Naive thymus-derived CD4-positive, alpha-beta T cell (primary cell): Measurements from ENCODE around the gene TLX1. TPM values are rescaled to one million over a fixed set of nuclear protein-coding genes. Genes with fewer than 3 reads are reported as not detected.
"Not testable (repeated sequence)": the region's sequence is repeated elsewhere in the genome, so short reads cannot be mapped to it uniquely, and the experiment has no call there.

ENCODE experiments used
- ATAC-seq: fragments of 150-1000 bp; cut with Tn5 transposase; 2 replicates; pipeline ENCODE4 v1.10.0; 2021; ENCODE audit warnings: mild to moderate bottlenecking, moderate library complexity
- CTCF ChIA-PET: fragments of 350-600 bp; sonication (Branson Sonifier 250); formaldehyde crosslinking; loops from one replicate; lab custom pipeline; 2021; ENCODE audit warnings: antibody characterized with exemption; lab: Charles Lee
- POLR2A ChIA-PET: fragments of 350-600 bp; sonication (Branson Sonifier 250); formaldehyde crosslinking; loops from one replicate; lab custom pipeline; 2021; ENCODE audit warnings: antibody characterized with exemption, inconsistent platforms; lab: Charles Lee
- DNase-seq, 9 donors: peaks; one replicate each; pipeline versions ENCODE4 v3.0.0 to v3.0.0-alpha.2; 2020 to 2022; ENCODE audit warnings: mixed read lengths in 1 of 9
- H3K27ac ChIP-seq: one replicate; pipeline ENCODE4 v1.7.0; 2013; ENCODE audit warnings: mild to moderate bottlenecking, low read depth, low read length, moderate library complexity
- H3K27me3 ChIP-seq, 2 donors: one replicate each; pipeline ENCODE4 v1.7.0; 2013; ENCODE audit warnings: low read length in 2 of 2, mild to moderate bottlenecking in 2 of 2, moderate library complexity in 2 of 2; ENCODE audit not compliant: control insufficient read depth in 2 of 2, insufficient read depth in 2 of 2
- H3K36me3 ChIP-seq, 3 experiments: 1 replicate in 2 of 3; 2 replicates in 1 of 3; pipeline ENCODE4 v1.7.0; 2013; ENCODE audit warnings: low read length in 3 of 3, mild to moderate bottlenecking in 3 of 3, moderate library complexity in 1 of 3; ENCODE audit not compliant: insufficient read depth in 3 of 3, control insufficient read depth in 2 of 3
- H3K4me1 ChIP-seq, 2 donors: one replicate each; pipeline ENCODE4 v1.7.0; 2013; ENCODE audit warnings: low read length in 2 of 2, mild to moderate bottlenecking in 2 of 2, moderate library complexity in 1 of 2; ENCODE audit not compliant: control insufficient read depth in 2 of 2, insufficient read depth in 2 of 2
- H3K4me3 ChIP-seq: 2 replicates; pipeline ENCODE4 v1.7.0; 2013; ENCODE audit warnings: mild to moderate bottlenecking, low read length
- H3K9me3 ChIP-seq, 3 experiments: 1 replicate in 2 of 3; 2 replicates in 1 of 3; pipeline ENCODE4 v1.7.0; 2013; ENCODE audit warnings: low read length in 3 of 3; ENCODE audit not compliant: control insufficient read depth in 2 of 3
- H3K27ac Mint-ChIP-seq, 9 donors: one replicate each; pipeline ENCODE4 v1.8.0; 2020 to 2022; ENCODE audit warnings: mixed read lengths in 9 of 9, mild to moderate bottlenecking in 8 of 9, moderate library complexity in 5 of 9, inconsistent platforms in 2 of 9
- H3K27me3 Mint-ChIP-seq, 5 donors: one replicate each; pipeline ENCODE4 v1.8.0; 2021 to 2022; ENCODE audit warnings: mixed read lengths in 5 of 5, mild to moderate bottlenecking in 1 of 5
- H3K36me3 Mint-ChIP-seq, 5 donors: one replicate each; pipeline ENCODE4 v1.8.0; 2020 to 2022; ENCODE audit warnings: mixed read lengths in 5 of 5, mild to moderate bottlenecking in 3 of 5, inconsistent platforms in 1 of 5
- H3K4me1 Mint-ChIP-seq, 7 donors: one replicate each; pipeline ENCODE4 v1.8.0; 2020 to 2022; ENCODE audit warnings: mixed read lengths in 7 of 7, mild to moderate bottlenecking in 3 of 7, inconsistent platforms in 1 of 7
- H3K4me3 Mint-ChIP-seq, 10 donors: one replicate each; pipeline ENCODE4 v1.8.0; 2020 to 2022; ENCODE audit warnings: mild to moderate bottlenecking in 10 of 10, mixed read lengths in 10 of 10, moderate library complexity in 6 of 10, inconsistent platforms in 2 of 10
- H3K9me3 Mint-ChIP-seq, 11 donors: one replicate each; pipeline ENCODE4 v1.8.0; 2020 to 2022; ENCODE audit warnings: mixed read lengths in 11 of 11, mild to moderate bottlenecking in 4 of 11, inconsistent platforms in 1 of 11, moderate library complexity in 1 of 11
- intact Hi-C, 2 donors: fragments of 100-400 bp; cut with micrococcal nuclease; formaldehyde crosslinking; loops; one replicate each; pipeline ENCODE4 v1.15.1; 2023
- polyA plus RNA-seq, 2 donors: library from polyadenylated mRNA; unstranded; fragments of 300-500 nt; fragmentation: Illumina TruSeq; gene quantifications; one replicate each; pipeline ENCODE4 v1.2.3, GENCODE V29; 2021
- total RNA-seq, 6 experiments: library from RNA in 5 of 6; stranded (reverse) in 5 of 6; gene quantifications; 1 replicate in 5 of 6; 2 replicates in 1 of 6; pipeline ENCODE4 v1.2.3 and lab custom pipeline; 2021 to 2026

The TLX1 gene
- total and polyA plus RNA-seq, 7 experiments from 2014 or later: not detected

GRCh38 chr10:101152316-101152715 lies 21.2 kb downstream of the TLX1 start:
- H3K9me3 Mint-ChIP-seq: peaks cover 0 to 11% (median 0%) of the 10 kb centered on the region in 11 donors
- peaks cover 0 to 4% of the 10 kb centered on the region in 2 donors for H3K27me3 ChIP-seq
- ChIA-PET POLR2A (no interaction called here), CTCF (interaction anchor here (0.7 to 1.0 kb wide), 2 partner anchors 9 to 841 kb away, joined by 3 read pairs; no protein-coding TSS in a partner anchor)
- peaks cover 0 to 1% (median 0%) of the 10 kb centered on the region in 7 donors for H3K4me1 Mint-ChIP-seq
- H3K36me3 ChIP-seq: no peaks in the 10 kb centered on the region
- no peaks in the 10 kb centered on the region for H3K9me3 ChIP-seq
- DNase-seq (no peak), ATAC-seq (no peak)
- intact Hi-C loops: no loop called here
- H3K4me3 Mint-ChIP-seq: no peak overlapping the region
- no peaks in the 10 kb centered on the region for H3K4me1 ChIP-seq
- H3K36me3 Mint-ChIP-seq: peaks cover 0 to 3% (median 0%) of the 10 kb centered on the region in 5 donors
- H3K27me3 Mint-ChIP-seq: peaks cover 51 to 74% (median 64%) of the 10 kb centered on the region in 5 donors
- H3K4me3 ChIP-seq: no peak overlapping the region
- H3K27ac Mint-ChIP-seq: no peak overlapping the region
- H3K27ac ChIP-seq: no peak overlapping the region

- CTCF ChIA-PET: interaction anchor here (0.6 to 1.4 kb wide), 4 partner anchors 9 to 57 kb away, joined by 3 to 5 read pairs (median 4); no protein-coding TSS in a partner anchor
- POLR2A ChIA-PET, H3K4me1 ChIP-seq, intact Hi-C loops, H3K27me3 ChIP-seq, H3K27ac ChIP-seq, H3K36me3 ChIP-seq, ATAC-seq, H3K4me1 Mint-ChIP-seq, H3K4me3 ChIP-seq, H3K9me3 ChIP-seq, H3K27ac Mint-ChIP-seq, H3K4me3 Mint-ChIP-seq, H3K9me3 Mint-ChIP-seq, H3K36me3 Mint-ChIP-seq, DNase-seq: not testable (repeated sequence)
- peaks cover 31 to 70% (median 55%) of the 10 kb centered on the region in 5 donors for H3K27me3 Mint-ChIP-seq
Measured at GRCh38 chr10:101154506-101154905, 23.4 kb downstream of the TLX1 start.

GRCh38 chr10:101155896-101156295 lies 24.8 kb downstream of the TLX1 start:
- no peak for ATAC-seq
- Mint-ChIP-seq H3K36me3 (peaks cover 0 to 3% (median 0%) of the 10 kb centered on the region in 5 donors), H3K9me3 (peaks cover 0 to 2% (median 0%) of the 10 kb centered on the region in 11 donors), H3K4me3 (no peak overlapping the region), H3K27me3 (peaks cover 25 to 62% (median 51%) of the 10 kb centered on the region in 5 donors), H3K4me1 (peaks cover 0 to 6% (median 0%) of the 10 kb centered on the region in 7 donors), H3K27ac (no peak overlapping the region)
- intact Hi-C loops: no loop called here
- Histone ChIP-seq H3K4me1 (no peaks in the 10 kb centered on the region), H3K9me3 (no peaks in the 10 kb centered on the region), H3K27ac (no peak overlapping the region), H3K36me3 (no peaks in the 10 kb centered on the region), H3K4me3 (no peak overlapping the region), H3K27me3 (peaks cover 0 to 3% of the 10 kb centered on the region in 2 donors)
- DNase-seq: no peak
- ChIA-PET POLR2A (no interaction called here), CTCF (interaction anchor here (1.4 kb wide), 1 partner anchor 14 kb away, joined by 4 read pairs; no protein-coding TSS in a partner anchor)

- POLR2A ChIA-PET: interaction anchor here (0.6 kb wide), 1 partner anchor 16 kb away, joined by 3 read pairs; no protein-coding TSS in a partner anchor
- H3K9me3 ChIP-seq: no peaks in the 10 kb centered on the region
- H3K27ac Mint-ChIP-seq: peak overlapping the region in 1 of 9 donors; percentile 22
- no peak overlapping the region for H3K4me3 ChIP-seq
- ATAC-seq (no peak), DNase-seq (no peak)
- H3K27ac ChIP-seq: no peak overlapping the region
- H3K36me3 ChIP-seq: no peaks in the 10 kb centered on the region
- peaks cover 9 to 16% (median 12%) of the 10 kb centered on the region in 7 donors for H3K4me1 Mint-ChIP-seq
- H3K4me3 Mint-ChIP-seq: no peak overlapping the region
- intact Hi-C loops: no loop called here
- CTCF ChIA-PET: interaction anchor here (1.4 to 1.9 kb wide), 2 partner anchors 16 to 62 kb away, joined by 3 to 8 read pairs; no protein-coding TSS in a partner anchor
- H3K27me3 ChIP-seq: peaks cover 6 to 8% of the 10 kb centered on the region in 2 donors
- H3K9me3 Mint-ChIP-seq: peaks cover 0 to 2% (median 0%) of the 10 kb centered on the region in 11 donors
- H3K4me1 ChIP-seq: no peaks in the 10 kb centered on the region
- H3K36me3 Mint-ChIP-seq: peaks cover 0 to 3% (median 0%) of the 10 kb centered on the region in 5 donors
- H3K27me3 Mint-ChIP-seq: peaks cover 29 to 62% (median 57%) of the 10 kb centered on the region in 5 donors
Measured at GRCh38 chr10:101157756-101158458, 26.8 kb downstream of the TLX1 start.

- DNase-seq (no peak), ATAC-seq (no peak)
- intact Hi-C loops: no loop called here
- ChIA-PET CTCF (interaction anchor here (1.9 kb wide), 1 partner anchor 62 kb away, joined by 8 read pairs; no protein-coding TSS in a partner anchor), POLR2A (no interaction called here)
- Histone ChIP-seq H3K27me3 (peaks cover 6 to 8% of the 10 kb centered on the region in 2 donors), H3K9me3 (no peaks in the 10 kb centered on the region), H3K27ac (no peak overlapping the region), H3K36me3 (no peaks in the 10 kb centered on the region), H3K4me3 (no peak overlapping the region), H3K4me1 (no peaks in the 10 kb centered on the region)
- Mint-ChIP-seq H3K9me3 (peaks cover 0 to 2% (median 0%) of the 10 kb centered on the region in 11 donors), H3K4me3 (no peak overlapping the region), H3K27ac (peak overlapping the region in 1 of 9 donors; percentile 22), H3K4me1 (peaks cover 9 to 16% (median 12%) of the 10 kb centered on the region in 7 donors), H3K36me3 (peaks cover 0 to 3% (median 0%) of the 10 kb centered on the region in 5 donors), H3K27me3 (peaks cover 30 to 66% (median 58%) of the 10 kb centered on the region in 5 donors)
Measured at GRCh38 chr10:101158459-101159058, 27.5 kb downstream of the TLX1 start.

GRCh38 chr10:101161494-101162299 lies 30.6 kb downstream of the TLX1 start:
- H3K27ac Mint-ChIP-seq: peak overlapping the region in 1 of 9 donors; percentile 26

More at GRCh38 chr10:101161494-101162299, 30.6 kb downstream of the TLX1 start:
- ATAC-seq (peak; percentile 96), DNase-seq (peak; percentile 45 to 71 (median 65))
- Mint-ChIP-seq H3K27me3 (peaks cover 49 to 78% (median 70%) of the 10 kb centered on the region in 5 donors), H3K36me3 (no peaks in the 10 kb centered on the region), H3K4me1 (peaks cover 9 to 16% (median 12%) of the 10 kb centered on the region in 7 donors), H3K4me3 (peak overlapping the region in 5 of 10 donors; percentile 20 to 51 (median 30)), H3K9me3 (no peaks in the 10 kb centered on the region)
- Histone ChIP-seq H3K27ac (no peak overlapping the region), H3K4me1 (no peaks in the 10 kb centered on the region), H3K27me3 (peaks cover 6 to 15% of the 10 kb centered on the region in 2 donors), H3K36me3 (no peaks in the 10 kb centered on the region), H3K9me3 (no peaks in the 10 kb centered on the region), H3K4me3 (no peak overlapping the region)
- ChIA-PET CTCF (interaction anchor here (0.6 to 1.4 kb wide), 5 partner anchors 9 to 20 kb away, joined by 3 read pairs; no protein-coding TSS in a partner anchor), POLR2A (no interaction called here)
- intact Hi-C loops: loop anchor here (1.0 to 2.0 kb wide), 7 partner anchors 51 to 911 kb away; no protein-coding TSS in a partner anchor
